ENCODE measurements around the gene NFATC4. TPM values are rescaled to one million over a fixed set of nuclear protein-coding genes. Genes with fewer than 3 reads are reported as not detected.

NFATC4 gene
- total RNA-seq, 1 experiment from 2014 or later: 60.7 TPM

DNA sequence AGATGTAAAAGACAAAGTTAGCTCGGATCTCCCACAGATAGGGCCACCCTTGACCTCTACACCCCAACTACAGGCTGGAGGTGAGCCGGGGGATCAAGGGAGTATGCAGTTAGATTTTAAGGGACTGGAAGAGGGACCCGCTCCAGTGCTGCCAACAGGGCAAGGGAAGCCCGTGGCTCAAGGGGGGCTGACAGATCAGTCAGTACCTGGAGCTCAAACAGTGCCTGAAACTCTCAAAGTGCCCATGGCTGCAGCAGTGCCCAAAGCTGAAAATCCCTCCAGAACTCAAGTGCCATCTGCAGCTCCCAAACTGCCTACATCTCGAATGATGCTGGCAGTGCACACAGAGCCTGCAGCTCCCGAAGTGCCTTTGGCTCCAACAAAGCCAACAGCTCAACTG lies 41.2 kb downstream of the NFATC4 start:
- Mint-ChIP-seq H3K4me1 (peaks cover 5% of the 10 kb centered on the region; the same call in 1 of the 2 replicates), H3K27me3 (ENCODE audit: low read depth) (no peaks in the 10 kb centered on the region), H3K4me3 (no peak overlapping the region), H3K36me3 (peaks cover 6% of the 10 kb centered on the region; the same call in 1 of the 2 replicates), H3K27ac (no peak overlapping the region), H3K9me3 (no peaks in the 10 kb centered on the region)
- ChIA-PET POLR2A (no interaction called here), CTCF (interaction anchor here (0.7 to 2.6 kb wide), 9 partner anchors 11 to 77 kb away, joined by 3 to 18 read pairs (median 4); partner anchors contain the start of gene NYNRIN)
- ATAC-seq (no peak), DNase-seq (ENCODE audit: low spot score) (no peak)
- TF ChIP-seq IRF2 (CRISPR knock-in tag; IDR thresholded peaks at IDR 0.05; ENCODE audit: borderline replicate concordance, low read depth) (no peak), SMAD3 (CRISPR knock-in tag; IDR thresholded peaks at IDR 0.05; ENCODE audit: borderline replicate concordance) (no peak), ZNF671 (CRISPR knock-in tag; IDR thresholded peaks at IDR 0.05) (no peak), NFE2L1 (CRISPR knock-in tag; IDR thresholded peaks at IDR 0.05) (no peak), TEAD1 (CRISPR knock-in tag; IDR thresholded peaks at IDR 0.05) (no peak), E2F1 (CRISPR knock-in tag; IDR thresholded peaks at IDR 0.05) (no peak), IRF1 (CRISPR knock-in tag; IDR thresholded peaks at IDR 0.05) (no peak), CBFB (CRISPR knock-in tag; IDR thresholded peaks at IDR 0.05; ENCODE audit: low read depth) (no peak)

- Mint-ChIP-seq H3K4me3 (no peak overlapping the region), H3K36me3 (peaks cover 9% of the 10 kb centered on the region; the same call in 1 of the 2 replicates), H3K27me3 (ENCODE audit: low read depth) (no peaks in the 10 kb centered on the region), H3K27ac (no peak overlapping the region), H3K9me3 (no peaks in the 10 kb centered on the region), H3K4me1 (no peaks in the 10 kb centered on the region)
- ATAC-seq (no peak), DNase-seq (ENCODE audit: low spot score) (no peak)
- CTCF ChIA-PET: interaction anchor here (0.7 to 2.6 kb wide), 7 partner anchors 11 to 102 kb away, joined by 3 to 18 read pairs (median 5); partner anchors contain the start of genes CIDEB and NYNRIN
- TF ChIP-seq, protein P1, sequence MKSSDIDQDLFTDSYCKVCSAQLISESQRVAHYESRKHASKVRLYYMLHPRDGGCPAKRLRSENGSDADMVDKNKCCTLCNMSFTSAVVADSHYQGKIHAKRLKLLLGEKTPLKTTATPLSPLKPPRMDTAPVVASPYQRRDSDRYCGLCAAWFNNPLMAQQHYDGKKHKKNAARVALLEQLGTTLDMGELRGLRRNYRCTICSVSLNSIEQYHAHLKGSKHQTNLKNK (CRISPR knock-in tag; IDR thresholded peaks at IDR 0.05): no peak
- TF ChIP-seq CBFB (CRISPR knock-in tag; IDR thresholded peaks at IDR 0.05; ENCODE audit: low read depth) (no peak), E2F1 (CRISPR knock-in tag; IDR thresholded peaks at IDR 0.05) (no peak), HMGXB4 (CRISPR knock-in tag; IDR thresholded peaks at IDR 0.05) (no peak), NFYB (CRISPR knock-in tag; conservative IDR thresholded peaks at IDR 0.05; ENCODE audit: low read depth) (no peak), GABPB1 (CRISPR knock-in tag; IDR thresholded peaks at IDR 0.05) (no peak), CREM (CRISPR knock-in tag; IDR thresholded peaks at IDR 0.05) (no peak), SOX15 (CRISPR knock-in tag; IDR thresholded peaks at IDR 0.05) (no peak), TP53 (CRISPR knock-in tag; IDR thresholded peaks at IDR 0.05) (no peak), HMGA2 (CRISPR knock-in tag; IDR thresholded peaks at IDR 0.05) (no peak), JAZF1 (CRISPR knock-in tag; IDR thresholded peaks at IDR 0.05) (no peak), STAT6 (CRISPR knock-in tag; conservative IDR thresholded peaks at IDR 0.05; ENCODE audit: low read depth) (no peak), E2F4 (CRISPR knock-in tag; IDR thresholded peaks at IDR 0.05; ENCODE audit: borderline replicate concordance, low read depth) (no peak), ESRRA (CRISPR knock-in tag; IDR thresholded peaks at IDR 0.05; ENCODE audit: borderline replicate concordance) (no peak), ZNF263 (CRISPR knock-in tag; IDR thresholded peaks at IDR 0.05; ENCODE audit: low read depth) (no peak), RORB (CRISPR knock-in tag; IDR thresholded peaks at IDR 0.05) (no peak), NR2C2 (CRISPR knock-in tag; IDR thresholded peaks at IDR 0.05) (no peak), IRF2 (CRISPR knock-in tag; IDR thresholded peaks at IDR 0.05; ENCODE audit: borderline replicate concordance, low read depth) (no peak), JUN (CRISPR knock-in tag; IDR thresholded peaks at IDR 0.05) (no peak), ZNF138 (CRISPR knock-in tag; conservative IDR thresholded peaks at IDR 0.05) (no peak)
- POLR2A ChIA-PET: no interaction called here
Observed at GRCh38 chr14:24409956-24410355, 42.0 kb downstream of the NFATC4 start.
